H9 (cell line): ENCODE results near the gene FGF3. TPM values are rescaled to one million over a fixed set of nuclear protein-coding genes. Genes with fewer than 3 reads are reported as not detected.
A peak's percentile ranks its signal among the peaks of the same experiment; 100 is the strongest.

ENCODE experiments used
- DNase-seq: peaks from one replicate; pipeline ENCODE4 v3.0.0-alpha.2; 2017
- H2AFZ ChIP-seq: one replicate; pipeline ENCODE4 v1.6.1; 2013; ENCODE audit warnings: mild to moderate bottlenecking, low read length, control low read depth, moderate library complexity
- H2AK5ac ChIP-seq: 2 replicates; pipeline ENCODE4 v1.6.1; 2013; ENCODE audit warnings: low read length, control low read depth, mixed read lengths; ENCODE audit not compliant: insufficient read length
- H2BK120ac ChIP-seq: one replicate; pipeline ENCODE4 v1.6.1; 2013; ENCODE audit warnings: low read depth, mild to moderate bottlenecking, low read length, control low read depth, inconsistent platforms; ENCODE audit not compliant: poor library complexity, severe bottlenecking
- H2BK12ac ChIP-seq: 2 replicates; pipeline ENCODE4 v1.6.1; 2013; ENCODE audit warnings: low read length, control low read depth, mixed read lengths, low read depth; ENCODE audit not compliant: insufficient read length
- H2BK15ac ChIP-seq: 2 replicates; pipeline ENCODE4 v1.6.1; 2013; ENCODE audit warnings: low read depth, low read length, control low read depth
- H2BK20ac ChIP-seq: one replicate; pipeline ENCODE4 v1.6.1; 2013; ENCODE audit warnings: low read depth, mild to moderate bottlenecking, low read length, control low read depth, inconsistent platforms; ENCODE audit not compliant: poor library complexity, severe bottlenecking
- H2BK5ac ChIP-seq: 2 replicates; pipeline ENCODE4 v1.6.1; 2013; ENCODE audit warnings: low read length, control low read depth, mixed read lengths; ENCODE audit not compliant: insufficient read length
- H3K14ac ChIP-seq: 2 replicates; pipeline ENCODE4 v1.6.1; 2013; ENCODE audit warnings: low read length, control low read depth; ENCODE audit not compliant: insufficient read depth
- H3K18ac ChIP-seq: 2 replicates; pipeline ENCODE4 v1.6.1; 2013; ENCODE audit warnings: low read depth, mild to moderate bottlenecking, mixed read lengths, low read length, control low read depth; ENCODE audit not compliant: insufficient read length
- H3K23ac ChIP-seq: 2 replicates; pipeline ENCODE4 v1.6.1; 2013; ENCODE audit warnings: low read length, control low read depth, mixed read lengths, low read depth; ENCODE audit not compliant: insufficient read length
- H3K23me2 ChIP-seq: 2 replicates; pipeline ENCODE4 v1.6.1; 2013; ENCODE audit warnings: low read depth, mild to moderate bottlenecking, mixed read lengths, low read length, control low read depth; ENCODE audit not compliant: insufficient read length, poor library complexity, severe bottlenecking
- H3K27ac ChIP-seq: 2 replicates; pipeline ENCODE4 v1.5.1; 2013; ENCODE audit warnings: low read length, control low read depth, mixed read lengths, low read depth; ENCODE audit not compliant: insufficient read length
- H3K27me3 ChIP-seq: 2 replicates; pipeline ENCODE4 v1.6.1; 2013; ENCODE audit warnings: low read length, control low read depth, inconsistent platforms; ENCODE audit not compliant: insufficient read depth
- H3K4ac ChIP-seq: 2 replicates; pipeline ENCODE4 v1.6.1; 2013; ENCODE audit warnings: low read depth, mild to moderate bottlenecking, control low read depth, inconsistent platforms, low read length, moderate library complexity
- H3K4me1 ChIP-seq: 2 replicates; pipeline ENCODE4 v1.6.1; 2013; ENCODE audit warnings: low read length, control low read depth, inconsistent platforms; ENCODE audit not compliant: insufficient read depth
- H3K4me2 ChIP-seq: 2 replicates; pipeline ENCODE4 v1.6.1; 2013; ENCODE audit warnings: low read length, control low read depth, mixed read lengths; ENCODE audit not compliant: insufficient read length, insufficient read depth
- H3K56ac ChIP-seq: 2 replicates; pipeline ENCODE4 v1.6.1; 2013; ENCODE audit warnings: low read depth, mild to moderate bottlenecking, mixed read lengths, low read length, control low read depth; ENCODE audit not compliant: insufficient read length
- H3K79me1 ChIP-seq: 2 replicates; pipeline ENCODE4 v1.6.1; 2013; ENCODE audit warnings: low read depth, mild to moderate bottlenecking, moderate library complexity, low read length, control low read depth, inconsistent platforms; ENCODE audit not compliant: insufficient read depth, poor library complexity, severe bottlenecking
- H3K79me2 ChIP-seq: 2 replicates; pipeline ENCODE4 v1.6.1; 2013; ENCODE audit warnings: low read length, control low read depth, inconsistent platforms; ENCODE audit not compliant: insufficient read depth
- H3K9ac ChIP-seq: 2 replicates; pipeline ENCODE4 v1.6.1; 2013; ENCODE audit warnings: low read length, control low read depth, mixed read lengths; ENCODE audit not compliant: insufficient read length; ENCODE audit errors: extremely low read depth
- H3K9me3 ChIP-seq: one replicate; pipeline ENCODE4 v1.6.1; 2013; ENCODE audit warnings: low read depth, low read length, inconsistent platforms; ENCODE audit not compliant: control insufficient read depth
- H3T11ph ChIP-seq: one replicate; pipeline ENCODE4 v1.6.1; 2013; ENCODE audit warnings: mild to moderate bottlenecking, low read length, control low read depth, inconsistent platforms
- H4K20me1 ChIP-seq: one replicate; pipeline ENCODE4 v1.6.1; 2013; ENCODE audit not compliant: control insufficient read depth, insufficient read length, insufficient read depth
- H4K5ac ChIP-seq: 2 replicates; pipeline ENCODE4 v1.6.1; 2013; ENCODE audit warnings: low read depth, mild to moderate bottlenecking, mixed read lengths, low read length, control low read depth; ENCODE audit not compliant: insufficient read length
- H4K8ac ChIP-seq: replicated peaks from 2 replicates; pipeline ENCODE4 v1.6.1; 2013; ENCODE audit warnings: low read length, control low read depth, mixed read lengths, low read depth; ENCODE audit not compliant: insufficient read length
- H4K91ac ChIP-seq: 2 replicates; pipeline ENCODE4 v1.6.1; 2013; ENCODE audit warnings: low read depth, mild to moderate bottlenecking, moderate library complexity, mixed read lengths, low read length, control low read depth; ENCODE audit not compliant: insufficient read length
- H3K27ac Mint-ChIP-seq, 3 experiments: 2 replicates in 2 of 3; 3 replicates in 1 of 3; pipeline ENCODE4 v1.8.0; 2020 to 2021; ENCODE audit warnings: mixed read lengths in 3 of 3, mild to moderate bottlenecking in 1 of 3, moderate library complexity in 1 of 3
- H3K27me3 Mint-ChIP-seq: 2 replicates; pipeline ENCODE4 v1.8.0; 2021; ENCODE audit warnings: low read depth, mild to moderate bottlenecking, moderate library complexity, mixed read lengths
- H3K36me3 Mint-ChIP-seq, 3 experiments: 2 replicates in 2 of 3; 3 replicates in 1 of 3; pipeline ENCODE4 v1.8.0; 2020 to 2021; ENCODE audit warnings: low read depth in 3 of 3, mixed read lengths in 3 of 3; ENCODE audit not compliant: insufficient read depth in 1 of 3
- H3K4me1 Mint-ChIP-seq, 2 experiments: 2 replicates each; pipeline ENCODE4 v1.8.0; 2020; ENCODE audit warnings: mixed read lengths in 2 of 2
- H3K4me3 Mint-ChIP-seq, 2 experiments: 2 replicates in 1 of 2; 3 replicates in 1 of 2; pipeline ENCODE4 v1.8.0; 2020 to 2021; ENCODE audit warnings: mild to moderate bottlenecking in 2 of 2, mixed read lengths in 2 of 2, moderate library complexity in 1 of 2
- H3K9me3 Mint-ChIP-seq, 2 experiments: 2 replicates in 1 of 2; 3 replicates in 1 of 2; pipeline ENCODE4 v1.8.0; 2020; ENCODE audit warnings: mild to moderate bottlenecking in 2 of 2, mixed read lengths in 2 of 2, moderate library complexity in 1 of 2
- WGBS: extraction: QIAGEN DNeasy Blood & Tissue Kit; methylation state at CpG from one replicate; pipeline ENCODE4 v1.1.7; 2013; ENCODE audit warnings: missing lambda C conversion rate, low lambda C conversion rate, mixed read lengths; ENCODE audit not compliant: insufficient read length; ENCODE audit errors: extremely low coverage; 5-methylcytosine and 5-hydroxymethylcytosine counted together
- total RNA-seq: library from RNA; stranded (reverse); gene quantifications from 2 replicates; pipeline ENCODE4 v1.2.1, GENCODE V29; 2021
- TF ChIP-seq, protein P1 (sequence below): fragments of 200-600 bp; sonication (generic); conservative IDR thresholded peaks from 3 replicates; pipeline ENCODE4 v1.8.0; 2021; ENCODE audit warnings: antibody characterized with exemption, mild to moderate bottlenecking

The FGF3 gene
- total RNA-seq, 1 experiment from 2014 or later, result not detected

DNA sequence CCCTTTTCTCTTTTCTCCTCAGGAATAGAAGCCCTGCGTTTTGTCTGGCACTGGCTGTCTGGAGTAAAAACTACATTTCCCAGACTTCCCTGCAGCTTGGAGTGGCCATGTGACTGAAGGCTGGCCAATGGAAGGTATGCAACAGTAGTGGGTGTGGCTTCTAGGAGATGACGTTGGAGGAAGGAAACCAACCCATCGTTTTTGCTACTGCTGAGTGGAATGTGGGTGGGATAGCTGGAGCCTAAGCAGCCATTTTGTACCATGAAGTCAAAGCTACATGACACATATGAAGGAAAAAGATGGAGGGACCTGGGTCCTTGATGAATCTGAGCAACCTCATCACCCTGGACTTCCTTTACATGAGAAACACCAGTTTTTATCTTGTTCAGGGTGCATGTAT lies 19.6 kb downstream of the FGF3 start:
- H3K23me2 ChIP-seq, result peaks cover 4% of the 10 kb centered on the region
- H3K14ac ChIP-seq, result no peak overlapping the region
- no peaks in the 10 kb centered on the region for H3K4me1 ChIP-seq
- H4K5ac ChIP-seq, result no peak overlapping the region
- Mint-ChIP-seq H3K36me3 (peaks cover 0 to 5% (median 1%) of the 10 kb centered on the region in 3 experiments; a peak in 3 of 7 replicates), H3K4me1 (peaks cover 0 to 4% of the 10 kb centered on the region in 2 experiments; a peak in 1 of 4 replicates), H3K27ac (no peak overlapping the region), H3K4me3 (no peak overlapping the region), H3K9me3 (peaks cover 3 to 6% of the 10 kb centered on the region in 2 experiments; a peak in 3 of 5 replicates), H3K27me3 (peaks cover 7% of the 10 kb centered on the region)
- H3K23ac ChIP-seq, result no peak overlapping the region
- no peak overlapping the region for H3K56ac ChIP-seq
- H4K91ac ChIP-seq, result no peak overlapping the region
- no peaks in the 10 kb centered on the region for H4K20me1 ChIP-seq
- no peak overlapping the region for H3K27ac ChIP-seq
- WGBS, result no CpG with 5 or more reads among the region's 3 CpGs
- H3K27me3 ChIP-seq, result no peaks in the 10 kb centered on the region
- H2BK5ac ChIP-seq, result no peak overlapping the region
- H2AK5ac ChIP-seq, result no peak overlapping the region
- H2BK12ac ChIP-seq, result no peak overlapping the region
- H2AFZ ChIP-seq, result no peak overlapping the region
- H2BK15ac ChIP-seq, result no peak overlapping the region
- TF ChIP-seq, protein P1, sequence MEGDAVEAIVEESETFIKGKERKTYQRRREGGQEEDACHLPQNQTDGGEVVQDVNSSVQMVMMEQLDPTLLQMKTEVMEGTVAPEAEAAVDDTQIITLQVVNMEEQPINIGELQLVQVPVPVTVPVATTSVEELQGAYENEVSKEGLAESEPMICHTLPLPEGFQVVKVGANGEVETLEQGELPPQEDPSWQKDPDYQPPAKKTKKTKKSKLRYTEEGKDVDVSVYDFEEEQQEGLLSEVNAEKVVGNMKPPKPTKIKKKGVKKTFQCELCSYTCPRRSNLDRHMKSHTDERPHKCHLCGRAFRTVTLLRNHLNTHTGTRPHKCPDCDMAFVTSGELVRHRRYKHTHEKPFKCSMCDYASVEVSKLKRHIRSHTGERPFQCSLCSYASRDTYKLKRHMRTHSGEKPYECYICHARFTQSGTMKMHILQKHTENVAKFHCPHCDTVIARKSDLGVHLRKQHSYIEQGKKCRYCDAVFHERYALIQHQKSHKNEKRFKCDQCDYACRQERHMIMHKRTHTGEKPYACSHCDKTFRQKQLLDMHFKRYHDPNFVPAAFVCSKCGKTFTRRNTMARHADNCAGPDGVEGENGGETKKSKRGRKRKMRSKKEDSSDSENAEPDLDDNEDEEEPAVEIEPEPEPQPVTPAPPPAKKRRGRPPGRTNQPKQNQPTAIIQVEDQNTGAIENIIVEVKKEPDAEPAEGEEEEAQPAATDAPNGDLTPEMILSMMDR, result no peak
- H3K18ac ChIP-seq, result no peak overlapping the region
- H3K79me1 ChIP-seq, result no peaks in the 10 kb centered on the region
- H3K9ac ChIP-seq, result no peak overlapping the region
- no peak overlapping the region for H3T11ph ChIP-seq
- no peak overlapping the region for H2BK20ac ChIP-seq
- no peaks in the 10 kb centered on the region for H3K79me2 ChIP-seq
- H3K4me2 ChIP-seq, result no peak overlapping the region
- no peak overlapping the region for H3K4ac ChIP-seq
- no peaks in the 10 kb centered on the region for H3K9me3 ChIP-seq
- H2BK120ac ChIP-seq, result no peak overlapping the region
- H4K8ac ChIP-seq, result no peak overlapping the region
- DNase-seq, result peak; percentile 62
